GM21576 (cell line): ENCODE results near the gene ATRAID.
A peak's percentile ranks its signal among the peaks of the same experiment; 100 is the strongest.
"Not testable (repeated sequence)": the region's sequence is repeated elsewhere in the genome, so short reads cannot be mapped to it uniquely, and the experiment has no call there.

ENCODE experiments used
- ATAC-seq: cut with Tn5 transposase; IDR thresholded peaks from one replicate; pipeline ENCODE4 v1.9.1; 2021; ENCODE audit warnings: mild to moderate bottlenecking, moderate library complexity; ENCODE audit not compliant: unreplicated experiment

Gene ATRAID

DNA sequence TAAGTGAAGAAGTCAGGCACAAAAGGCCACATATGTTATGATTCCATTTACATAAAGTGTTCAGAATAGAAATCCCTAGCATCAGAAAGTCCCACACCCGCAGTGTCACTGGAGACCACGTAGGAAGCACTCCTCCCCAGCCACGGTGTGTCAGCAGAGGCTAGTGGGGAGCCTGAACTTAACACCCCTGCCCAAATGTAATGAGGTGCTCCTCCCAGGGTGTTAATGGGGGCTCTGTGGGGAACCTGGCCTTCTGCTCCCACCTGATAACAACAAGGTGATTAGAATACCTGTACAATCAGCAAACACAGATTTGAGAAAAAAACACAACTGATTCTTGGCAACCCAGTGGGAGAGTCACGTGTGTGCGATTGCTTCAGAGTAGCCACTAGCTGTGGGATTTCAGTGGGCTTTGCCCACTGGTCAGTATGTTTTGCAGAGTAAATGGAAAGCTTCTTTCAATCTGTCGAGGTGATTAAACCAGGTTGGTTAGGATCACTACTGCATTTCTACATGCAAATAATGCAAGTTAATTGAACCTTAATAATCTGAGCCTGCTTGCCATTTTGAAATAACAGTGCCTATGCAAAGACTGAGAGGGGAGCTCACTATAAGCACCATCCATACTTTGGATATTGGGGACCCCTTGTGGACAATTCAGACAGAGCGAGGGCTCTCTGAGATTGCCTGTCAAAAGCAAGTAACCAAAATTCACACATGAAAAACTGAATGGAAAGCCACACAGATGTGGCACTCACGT is 20.6 kb upstream of the ATRAID start:
- no peak for ATAC-seq

DNA sequence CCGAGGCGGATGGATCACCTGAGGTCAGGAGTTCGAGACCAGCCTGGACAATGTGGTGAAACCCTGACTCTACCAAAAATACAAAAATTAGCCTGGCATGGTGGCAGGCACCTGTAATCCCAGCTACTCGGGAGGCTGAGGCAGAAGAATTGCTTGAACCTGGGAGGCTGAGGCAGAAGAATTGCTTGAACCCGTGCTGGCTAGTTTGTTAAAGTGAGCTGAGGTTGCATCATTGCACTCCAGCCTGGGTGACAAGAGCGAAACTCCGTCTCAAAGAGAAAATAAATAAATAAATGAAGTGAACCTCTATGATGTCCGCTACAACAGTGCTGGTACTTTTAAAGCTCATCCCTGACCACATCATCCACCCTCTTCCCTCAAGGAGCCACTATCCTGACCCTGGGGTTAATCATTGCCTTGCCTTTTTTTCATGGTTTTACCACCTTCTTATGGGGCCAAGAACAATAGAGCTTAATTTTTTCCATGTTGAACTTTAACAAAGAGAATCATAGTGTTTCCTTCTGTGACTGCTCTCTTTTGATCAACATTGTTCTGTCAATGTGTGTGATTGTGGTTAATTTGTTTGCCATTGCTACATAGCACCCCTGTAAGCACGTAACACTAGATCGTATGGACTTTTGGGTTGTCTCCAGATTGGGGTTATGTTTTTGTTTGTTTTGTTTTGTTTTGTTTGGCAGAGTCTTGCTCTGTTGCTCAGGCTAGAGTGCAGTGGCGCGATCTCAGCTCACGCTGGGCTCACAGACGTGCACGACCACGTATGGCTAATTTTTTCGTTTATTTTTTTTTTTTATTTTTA is 17.1 kb upstream of the ATRAID start:
- ATAC-seq, result no peak

DNA sequence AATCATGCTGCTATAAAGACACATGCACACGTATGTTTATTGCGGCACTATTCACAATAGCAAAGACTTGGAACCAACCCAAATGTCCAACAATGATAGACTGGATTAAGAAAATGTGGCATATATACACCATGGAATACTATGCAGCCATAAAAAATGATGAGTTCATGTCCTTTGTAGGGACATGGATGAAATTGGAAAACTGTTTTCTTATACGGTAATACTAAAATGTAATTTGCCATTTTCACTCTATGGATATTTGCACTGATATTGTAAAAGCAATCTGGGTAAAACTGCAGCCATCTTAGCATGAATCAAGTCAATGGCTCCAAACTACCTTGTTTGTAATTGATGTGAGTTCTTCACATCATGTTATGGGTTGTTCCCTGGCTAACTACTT is 16.0 kb upstream of the ATRAID start:
- ATAC-seq, result not testable (repeated sequence)

DNA sequence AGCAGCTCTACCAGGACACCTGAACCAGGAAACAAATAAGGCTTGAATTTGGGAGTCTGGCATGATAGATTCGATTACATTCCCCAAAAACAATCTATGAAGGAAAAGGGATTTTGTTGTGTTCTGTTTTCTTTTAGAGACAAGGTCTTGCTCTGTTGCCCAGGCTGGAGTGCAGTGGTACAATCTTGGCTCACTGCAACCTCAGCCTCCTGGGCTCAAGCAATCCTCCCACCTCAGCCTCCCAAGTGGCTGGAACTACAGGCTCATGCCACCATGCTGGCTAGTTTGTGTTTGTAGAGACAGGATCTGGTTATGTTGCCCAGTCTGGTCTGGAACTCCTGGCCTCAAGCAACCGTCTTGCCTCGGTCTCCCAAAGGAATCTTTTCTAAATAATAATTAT is 13.8 kb upstream of the ATRAID start:
- not testable (repeated sequence) for ATAC-seq

DNA sequence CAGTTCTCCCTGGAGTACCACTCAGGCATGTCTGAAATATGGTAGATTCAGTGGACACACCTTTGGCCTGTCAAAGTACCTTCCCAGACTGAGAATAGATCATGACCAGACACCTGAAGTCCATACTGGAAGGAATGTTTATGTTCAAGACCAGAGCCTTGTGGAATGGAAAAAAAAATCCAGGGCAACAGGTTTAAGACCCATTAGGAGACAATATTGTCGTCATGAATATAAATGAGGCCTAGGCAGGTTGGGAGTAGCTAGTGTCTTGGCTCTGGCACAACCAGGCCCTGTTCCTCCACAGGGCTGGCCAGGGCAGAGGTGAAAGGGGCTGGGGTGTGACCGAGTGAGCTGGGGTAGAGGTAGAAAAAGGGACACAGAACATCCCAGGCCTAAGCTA is 13.2 kb upstream of the ATRAID start:
- ATAC-seq, result no peak

DNA sequence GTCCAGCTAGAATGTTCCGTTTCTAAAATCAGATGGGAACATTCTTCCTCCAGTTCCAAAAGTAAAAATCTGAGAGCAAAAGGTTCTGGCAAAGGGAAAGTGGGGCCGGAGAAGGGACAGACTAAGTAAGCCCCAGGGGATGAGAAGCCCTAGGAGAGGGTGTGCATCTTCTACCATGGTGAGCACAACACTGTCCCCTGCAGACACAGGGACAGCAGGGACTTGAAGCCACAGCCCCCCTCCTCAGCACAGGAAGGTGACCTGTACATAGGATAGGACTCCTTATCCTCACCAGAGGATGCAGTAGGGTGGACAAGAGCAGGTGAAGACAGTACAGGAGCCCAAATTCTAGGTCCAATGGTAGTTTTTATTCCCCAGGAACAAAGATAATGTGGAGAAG is 12.6 kb upstream of the ATRAID start:
- ATAC-seq, result no peak

DNA sequence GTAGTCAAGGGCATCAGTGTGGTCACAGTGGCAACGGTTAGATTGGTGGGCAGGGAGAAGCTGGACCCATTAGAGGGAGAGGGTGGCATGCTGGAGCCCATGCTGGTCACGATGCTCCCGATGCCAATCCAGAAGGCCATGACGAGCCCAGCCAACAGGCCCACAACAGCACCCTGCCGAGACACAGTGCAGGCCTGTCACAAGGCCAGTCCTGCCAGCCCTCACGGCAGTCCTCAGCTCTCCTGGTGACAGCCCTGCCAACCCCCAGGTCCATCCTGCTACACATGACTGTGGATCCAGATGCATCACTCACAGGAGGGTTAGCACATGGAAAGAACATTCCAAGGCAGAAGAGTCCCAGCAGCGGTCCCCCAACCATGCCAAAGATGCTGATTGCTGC is 10.2 kb upstream of the ATRAID start:
- ATAC-seq, result no peak

DNA sequence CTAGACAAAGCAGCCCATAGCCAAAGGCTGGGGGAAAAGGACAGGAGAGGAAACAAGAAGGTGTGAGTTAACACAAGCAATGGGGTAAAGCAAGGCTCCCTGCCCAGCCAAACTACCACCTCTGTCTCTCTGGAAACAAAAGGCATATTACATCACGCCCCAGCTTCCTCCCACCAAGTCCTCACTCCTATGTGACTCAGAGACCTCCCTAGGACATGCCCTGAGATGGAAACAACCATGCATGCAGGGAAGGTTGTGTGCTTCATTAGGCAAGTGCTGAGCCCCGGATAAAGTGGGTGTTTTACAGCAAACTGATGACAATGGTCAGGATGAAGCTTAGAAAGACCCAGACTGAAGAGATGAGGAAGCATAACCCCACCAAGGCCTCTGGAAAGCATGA is 9.0 kb upstream of the ATRAID start:
- no peak for ATAC-seq

DNA sequence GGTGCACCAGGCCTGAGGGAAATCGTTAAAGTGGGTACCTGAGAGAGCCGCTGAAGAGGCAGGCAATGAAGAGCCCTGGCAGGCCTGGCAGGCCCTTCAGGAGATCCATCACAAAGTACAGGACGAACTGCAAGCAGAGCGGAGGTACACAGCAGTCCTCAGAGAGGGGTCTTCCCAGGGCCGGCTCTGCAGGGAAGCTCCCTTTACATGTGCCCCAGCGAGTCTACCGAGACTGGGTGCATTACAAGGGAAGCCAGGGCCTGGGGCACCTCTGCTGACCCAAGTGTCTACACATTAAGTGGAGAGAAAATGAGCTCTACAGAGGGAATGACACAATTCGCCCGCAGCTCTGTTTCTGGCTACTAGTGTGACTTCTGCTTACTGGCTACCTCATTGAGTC is 8.1 kb upstream of the ATRAID start:
- ATAC-seq, result no peak

DNA sequence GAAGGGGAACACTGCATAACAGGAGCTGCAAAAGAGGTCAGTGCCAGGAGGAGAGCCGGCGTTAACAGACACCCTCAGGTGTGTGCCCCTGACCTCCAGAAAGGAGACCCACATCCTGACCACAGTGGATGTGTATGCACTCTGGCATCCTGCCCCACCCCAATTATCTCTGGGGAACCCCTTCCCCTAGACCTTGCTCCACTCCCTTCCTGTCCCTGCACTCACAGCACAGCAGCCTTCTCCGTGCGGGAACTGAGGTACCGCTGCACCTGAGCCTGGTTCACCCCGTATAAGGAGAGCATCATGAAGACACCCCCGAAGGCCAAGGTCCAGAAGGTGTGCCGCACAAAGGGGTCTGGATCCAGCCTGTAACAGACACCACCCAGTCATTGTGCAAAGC is 7.3 kb upstream of the ATRAID start:
- ATAC-seq, result no peak

DNA sequence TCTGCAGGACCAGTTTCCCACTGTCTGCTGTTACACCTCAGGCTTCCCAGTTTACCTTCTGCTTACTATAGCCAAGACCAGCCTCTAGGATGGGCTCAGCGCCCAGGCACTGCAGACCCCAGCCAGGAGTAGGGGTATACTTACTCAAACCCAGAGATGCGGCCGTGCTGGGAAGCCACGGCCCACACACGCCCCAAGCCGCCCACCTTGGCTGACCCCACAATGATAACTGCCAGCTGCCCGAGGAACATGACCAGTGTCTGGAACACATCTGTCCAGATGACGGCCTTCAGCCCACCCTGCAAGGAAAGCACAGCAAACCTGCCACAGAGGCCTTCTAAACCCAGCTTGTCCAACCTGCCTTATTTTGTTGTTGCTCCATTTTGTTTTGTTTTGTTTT is 6.6 kb upstream of the ATRAID start:
- ATAC-seq, result no peak

DNA sequence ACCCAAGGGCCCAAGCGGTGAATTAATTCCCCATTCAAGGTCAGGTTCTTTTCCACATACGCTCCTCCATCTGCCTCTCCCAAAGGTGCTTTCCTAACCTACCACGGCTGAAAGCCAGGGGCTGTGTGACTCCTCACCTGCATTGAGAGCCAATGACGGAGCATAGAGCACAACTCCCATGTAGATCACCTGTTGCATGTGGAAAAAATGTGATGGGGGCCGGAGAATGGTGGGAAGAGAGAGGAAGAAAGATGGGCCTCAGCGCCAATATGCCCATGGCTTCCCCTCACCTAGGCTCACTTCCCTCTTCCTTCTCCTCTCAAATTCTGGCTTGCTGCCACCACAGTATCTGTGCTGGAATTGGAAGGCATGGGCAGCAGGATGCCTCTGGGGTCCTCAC is 5.5 kb upstream of the ATRAID start:
- no peak for ATAC-seq

DNA sequence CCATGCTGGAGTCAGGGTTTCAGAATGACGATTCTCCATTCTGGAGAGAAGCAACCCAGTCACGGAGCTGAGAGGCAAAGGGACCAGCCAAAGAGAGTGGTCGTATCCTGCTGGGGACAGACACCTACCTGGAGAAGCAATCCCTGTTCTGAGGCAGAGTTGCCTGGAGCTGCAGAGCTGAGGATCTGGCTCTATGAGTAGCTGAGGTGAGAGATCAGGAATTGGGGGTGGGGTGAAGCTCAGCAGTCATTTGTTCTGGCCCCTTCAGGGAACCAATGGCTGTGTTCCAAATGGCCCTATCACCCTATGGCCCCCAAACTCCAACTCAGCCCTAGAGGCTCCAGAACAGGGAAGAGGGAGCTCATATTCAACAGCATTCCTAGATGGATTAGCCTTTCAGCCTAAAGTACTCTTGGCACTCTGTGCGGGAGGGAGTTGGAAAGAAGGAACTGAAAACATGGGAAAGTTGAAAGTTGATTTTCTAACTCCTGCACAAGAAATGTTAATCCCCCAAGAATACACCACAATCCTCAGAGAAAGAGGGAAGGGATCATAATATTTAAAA is 3.3 kb upstream of the ATRAID start:
- ATAC-seq, result no peak

DNA sequence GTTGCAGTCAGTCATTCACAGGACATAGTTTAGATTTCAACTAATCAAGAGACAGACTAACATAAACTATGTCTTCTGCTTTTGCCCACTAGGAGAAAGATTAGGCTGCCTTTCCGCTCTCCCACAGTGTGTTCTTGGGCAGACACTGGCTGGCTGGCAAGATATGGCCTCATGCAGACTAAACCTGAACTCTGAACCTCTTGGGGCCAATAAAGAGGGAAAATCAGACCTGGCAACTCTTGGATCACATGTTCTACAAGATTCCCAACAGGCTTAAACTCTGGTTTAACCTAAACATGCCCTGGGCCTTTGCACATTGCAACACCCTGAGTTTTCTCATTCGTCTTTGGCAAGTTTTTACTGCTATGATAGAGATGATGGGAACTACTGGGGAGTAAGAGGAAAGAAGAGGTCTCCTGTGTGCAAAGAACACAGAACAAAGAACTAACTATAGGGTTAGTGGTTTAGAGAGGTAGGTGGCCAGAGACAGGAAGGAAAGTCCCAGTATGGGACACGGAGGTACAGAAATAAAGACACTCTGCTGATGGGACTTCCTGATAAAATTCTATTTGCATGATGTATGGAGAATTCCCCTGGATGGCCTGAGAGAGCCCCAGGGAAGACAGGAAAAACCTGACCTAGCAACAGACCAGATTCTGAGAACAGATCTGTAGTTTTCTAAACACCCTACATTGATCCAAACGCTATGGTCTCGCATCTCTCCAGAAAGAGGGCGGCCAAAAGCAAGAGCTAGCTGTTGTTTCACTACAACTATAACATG is 2.0 kb upstream of the ATRAID start:
- no peak for ATAC-seq

DNA sequence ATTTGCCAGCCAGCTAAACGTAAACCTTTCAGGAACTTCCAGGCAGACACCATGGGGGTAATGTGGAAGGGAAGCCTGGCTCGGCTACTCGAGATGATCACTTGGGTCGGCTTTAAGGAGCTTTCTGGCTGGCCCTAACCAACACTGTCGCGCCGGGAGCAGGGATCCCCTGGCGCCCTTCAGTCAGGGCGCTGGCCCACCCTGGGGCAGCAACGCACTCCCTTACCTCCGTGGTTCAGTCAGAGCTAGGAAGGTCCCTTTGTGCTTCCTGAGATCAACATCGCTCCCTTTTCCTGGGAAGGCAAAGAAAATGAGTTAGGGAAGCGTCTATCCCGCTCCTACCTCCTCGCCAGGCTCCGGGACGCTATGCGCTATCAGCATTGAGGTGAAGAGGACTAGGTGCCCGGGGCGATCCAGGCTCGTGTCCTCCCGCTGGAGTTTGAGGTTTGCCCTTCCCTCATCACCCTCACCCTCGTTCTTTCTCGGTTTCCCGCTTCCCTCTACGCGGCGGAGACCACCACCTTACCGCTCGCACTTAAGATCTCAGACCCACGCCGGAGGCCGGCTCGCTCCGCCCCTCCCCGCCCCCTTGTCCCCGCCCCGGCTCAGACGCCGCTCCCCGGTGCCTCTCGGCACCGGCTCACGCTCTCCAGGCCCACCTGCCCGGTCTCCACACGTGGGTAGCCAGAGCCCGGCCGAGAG is 449 bp upstream of the ATRAID start:
- ATAC-seq, result no peak

DNA sequence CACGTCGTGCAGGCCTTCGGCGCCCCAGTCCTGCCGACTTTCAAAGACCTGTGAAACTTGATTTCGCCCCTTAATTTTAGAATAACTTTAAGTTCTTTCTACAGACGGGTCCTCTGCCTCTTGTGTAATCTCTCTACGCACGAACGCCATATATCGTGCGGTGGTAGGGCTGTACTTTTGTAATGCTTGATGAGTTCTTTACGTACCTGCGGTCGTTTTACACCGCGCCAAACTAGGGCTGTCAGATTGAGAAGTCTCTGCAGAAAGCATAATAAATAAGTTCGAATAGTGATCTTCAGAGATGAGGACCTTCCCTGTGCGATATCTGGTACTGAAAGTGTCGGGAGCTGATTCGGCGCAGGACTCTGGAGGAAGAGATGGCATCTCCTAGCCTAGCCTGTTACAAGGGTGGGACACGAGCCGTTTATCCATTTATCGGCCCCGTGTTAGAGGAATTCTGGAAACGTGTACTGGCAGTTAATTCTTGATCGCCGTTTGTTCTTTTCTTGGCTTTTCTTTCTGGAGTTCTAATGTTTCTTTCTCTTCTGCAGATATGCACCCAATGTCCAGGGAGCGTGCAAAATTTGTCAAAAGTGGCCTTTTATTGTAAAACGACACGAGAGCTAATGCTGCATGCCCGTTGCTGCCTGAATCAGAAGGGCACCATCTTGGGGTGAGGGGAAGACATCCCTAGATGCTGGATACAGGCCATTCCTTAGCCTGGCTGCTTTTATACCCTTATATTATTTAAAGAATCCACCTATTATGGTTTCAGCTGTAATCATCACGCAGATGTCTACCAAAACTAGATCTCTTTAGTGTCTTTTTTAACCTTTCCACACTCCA is 1.0 kb downstream of the ATRAID start:
- peak; percentile 10 for ATAC-seq

DNA sequence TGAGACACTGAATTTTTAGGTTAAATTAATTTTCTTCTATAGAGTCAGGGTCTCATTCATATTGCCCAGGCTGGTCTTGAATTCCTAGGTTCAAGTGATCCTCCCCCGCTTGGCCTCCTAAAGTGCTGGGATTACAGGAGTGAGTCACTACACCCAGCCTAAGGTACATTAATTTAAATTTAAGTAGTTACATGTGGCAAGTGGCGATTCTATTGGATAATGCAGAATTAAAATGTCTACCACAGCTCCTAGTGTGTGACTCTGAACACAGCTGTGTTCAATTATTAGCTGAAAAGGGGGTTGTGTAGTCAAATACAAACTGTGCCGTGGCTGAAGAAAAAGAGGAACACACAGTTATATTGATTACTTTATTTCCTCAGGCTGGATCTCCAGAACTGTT is 3.1 kb downstream of the ATRAID start:
- no peak for ATAC-seq

DNA sequence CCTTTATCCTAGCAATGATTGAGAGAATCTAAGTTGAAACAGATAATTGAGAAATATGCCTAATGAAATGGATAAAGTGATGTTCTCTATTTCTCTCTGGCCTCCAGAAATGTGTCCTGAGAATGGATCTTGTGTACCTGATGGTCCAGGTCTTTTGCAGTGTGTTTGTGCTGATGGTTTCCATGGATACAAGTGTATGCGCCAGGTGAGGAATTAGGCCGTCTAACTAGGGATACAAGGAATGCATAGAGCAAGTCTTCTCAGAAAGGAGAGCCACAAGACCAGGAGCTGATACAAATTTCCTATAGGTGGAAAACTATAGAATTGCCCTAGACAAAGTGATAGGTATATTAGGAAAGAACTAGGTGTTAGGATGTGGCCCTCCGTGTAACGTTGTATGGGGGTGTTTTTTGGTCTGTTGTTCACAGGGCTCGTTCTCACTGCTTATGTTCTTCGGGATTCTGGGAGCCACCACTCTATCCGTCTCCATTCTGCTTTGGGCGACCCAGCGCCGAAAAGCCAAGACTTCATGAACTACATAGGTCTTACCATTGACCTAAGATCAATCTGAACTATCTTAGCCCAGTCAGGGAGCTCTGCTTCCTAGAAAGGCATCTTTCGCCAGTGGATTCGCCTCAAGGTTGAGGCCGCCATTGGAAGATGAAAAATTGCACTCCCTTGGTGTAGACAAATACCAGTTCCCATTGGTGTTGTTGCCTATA is 4.7 kb downstream of the ATRAID start:
- ATAC-seq, result no peak
